Liver (tissue), 9 donors: ENCODE measurements around the gene DNAJB6. TPM values are rescaled to one million over a fixed set of nuclear protein-coding genes. Genes with fewer than 3 reads are reported as not detected.

ENCODE experiments used
- DNase-seq: peaks from one replicate; pipeline ENCODE4 v3.0.0-alpha.2; 2017; ENCODE audit warnings: low spot score
- H3K27ac ChIP-seq, 2 donors: one replicate each; pipeline ENCODE4 v1.7.0; 2013; ENCODE audit warnings: inconsistent platforms in 2 of 2, low read length in 2 of 2, control low read depth in 1 of 2, low read depth in 1 of 2, mild to moderate bottlenecking in 1 of 2
- H3K27me3 ChIP-seq, 4 donors: one replicate each; pipeline versions ENCODE4 v1.6.1 to v1.7.0; 2013; ENCODE audit warnings: low read length in 3 of 4, inconsistent platforms in 1 of 4, mild to moderate bottlenecking in 1 of 4, moderate library complexity in 1 of 4; ENCODE audit not compliant: control insufficient read depth in 4 of 4, insufficient read depth in 4 of 4
- H3K36me3 ChIP-seq, 4 donors: one replicate each; pipeline versions ENCODE4 v1.6.1 to v1.7.0; 2013; ENCODE audit warnings: low read length in 3 of 4, mild to moderate bottlenecking in 3 of 4, low read depth in 1 of 4, moderate library complexity in 1 of 4; ENCODE audit not compliant: control insufficient read depth in 4 of 4, insufficient read depth in 3 of 4
- H3K4me1 ChIP-seq, 4 donors: one replicate each; pipeline versions ENCODE4 v1.6.1 to v1.7.0; 2013; ENCODE audit warnings: low read length in 3 of 4, mild to moderate bottlenecking in 3 of 4, moderate library complexity in 1 of 4; ENCODE audit not compliant: control insufficient read depth in 4 of 4, insufficient read depth in 4 of 4
- H3K4me3 ChIP-seq, 3 donors: one replicate each; pipeline versions ENCODE4 v1.6.1 to v1.7.0; 2013; ENCODE audit warnings: low read length in 3 of 3, control low read depth in 1 of 3, low read depth in 1 of 3, mild to moderate bottlenecking in 1 of 3
- H3K9ac ChIP-seq, 2 donors: one replicate each; pipeline ENCODE4 v1.7.0; 2013; ENCODE audit warnings: low read length in 2 of 2, mild to moderate bottlenecking in 2 of 2, moderate library complexity in 2 of 2, control low read depth in 1 of 2, low read depth in 1 of 2
- H3K9me3 ChIP-seq, 4 donors: one replicate each; pipeline versions ENCODE4 v1.6.1 to v1.7.0; 2013; ENCODE audit warnings: low read length in 3 of 4; ENCODE audit not compliant: control insufficient read depth in 4 of 4
- CTCF ChIP-seq: fragments of 150-350 bp; IDR thresholded peaks from 2 replicates; pipeline ENCODE4 v1.5.1; 2017; ENCODE audit warnings: improper control_type of control experiment, low read depth, low read length; ENCODE audit not compliant: missing input control
- EGR1 ChIP-seq, 2 donors: IDR thresholded peaks; 2 replicates each; pipeline ENCODE4 v1.6.1; 2016 to 2018; ENCODE audit warnings: antibody characterized with exemption in 2 of 2, low read depth in 2 of 2
- FOXA1 ChIP-seq: IDR thresholded peaks from 2 replicates; pipeline ENCODE4 v1.6.1; 2016; ENCODE audit warnings: antibody characterized with exemption
- FOXA2 ChIP-seq: IDR thresholded peaks from 2 replicates; pipeline ENCODE4 v1.6.1; 2016; ENCODE audit warnings: antibody characterized with exemption
- GABPA ChIP-seq, 2 donors: IDR thresholded peaks in 1 of 2; conservative IDR thresholded peaks in 1 of 2; 2 replicates each; pipeline ENCODE4 v1.6.1; 2016; ENCODE audit warnings: antibody characterized with exemption in 2 of 2, mild to moderate bottlenecking in 1 of 2, moderate library complexity in 1 of 2
- HNF4A ChIP-seq, 2 donors: conservative IDR thresholded peaks; 2 replicates each; pipeline ENCODE4 v1.6.1; 2016; ENCODE audit warnings: antibody characterized with exemption in 2 of 2, mild to moderate bottlenecking in 2 of 2
- HNF4G ChIP-seq: IDR thresholded peaks from 2 replicates; pipeline ENCODE4 v1.6.1; 2016; ENCODE audit warnings: antibody characterized with exemption
- JUND ChIP-seq, 2 donors: IDR thresholded peaks; 2 replicates each; pipeline ENCODE4 v1.6.1; 2016; ENCODE audit warnings: antibody characterized with exemption in 2 of 2
- MAX ChIP-seq: IDR thresholded peaks from 2 replicates; pipeline ENCODE4 v1.6.1; 2016; ENCODE audit warnings: antibody characterized with exemption
- NR2F2 ChIP-seq: IDR thresholded peaks from 2 replicates; pipeline ENCODE4 v1.6.1; 2016; ENCODE audit warnings: antibody characterized with exemption
- RAD21 ChIP-seq, 2 donors: IDR thresholded peaks; 2 replicates each; pipeline ENCODE4 v1.6.1; 2016; ENCODE audit warnings: antibody characterized with exemption in 2 of 2, mild to moderate bottlenecking in 2 of 2
- RXRA ChIP-seq, 2 donors: IDR thresholded peaks; 2 replicates each; pipeline ENCODE4 v1.6.1; 2017 to 2018; ENCODE audit warnings: antibody characterized with exemption in 2 of 2, mild to moderate bottlenecking in 1 of 2
- SP1 ChIP-seq: IDR thresholded peaks from 2 replicates; pipeline ENCODE4 v1.6.1; 2018; ENCODE audit warnings: antibody characterized with exemption, mild to moderate bottlenecking
- TAF1 ChIP-seq: conservative IDR thresholded peaks from 2 replicates; pipeline ENCODE4 v1.6.1; 2016; ENCODE audit warnings: antibody characterized with exemption, mild to moderate bottlenecking
- YY1 ChIP-seq: IDR thresholded peaks from 2 replicates; pipeline ENCODE4 v1.6.1; 2016; ENCODE audit warnings: antibody characterized with exemption, mild to moderate bottlenecking
- WGBS: extraction: QIAGEN DNeasy Blood & Tissue Kit; methylation state at CpG from one replicate; pipeline ENCODE4 v1.1.7; 2013; 5-methylcytosine and 5-hydroxymethylcytosine counted together
- polyA plus RNA-seq, 2 donors: library from polyadenylated mRNA; stranded (reverse) in 1 of 2; unstranded in 1 of 2; fragments of 200-250 nt in 1 of 2; fragments of >200 nt in 1 of 2; fragmentation: Nextera tagmentation in 1 of 2; extraction: Ambion mirVana in 1 of 2; gene quantifications; one replicate each; pipeline versions ENCODE4 v1.2.1 to v1.2.3, GENCODE V29; 2013 to 2015
- total RNA-seq, 2 donors: library from RNA; depleted of rRNA; stranded (reverse); fragments of >200 nt; gene quantifications; one replicate each; pipeline ENCODE4 v1.2.3, GENCODE V29; 2014
- TF ChIP-seq, protein P1 (sequence below): IDR thresholded peaks from 2 replicates; pipeline ENCODE4 v1.6.1; 2016; ENCODE audit warnings: antibody characterized with exemption
- TF ChIP-seq, protein P2 (sequence below): IDR thresholded peaks from 2 replicates; pipeline ENCODE4 v1.6.1; 2016; ENCODE audit warnings: antibody characterized with exemption
- TF ChIP-seq, protein P3 (sequence below): IDR thresholded peaks from 2 replicates; pipeline ENCODE4 v1.6.1; 2016; ENCODE audit warnings: antibody characterized with exemption, mild to moderate bottlenecking
- donor health status: healthy.
- donor health status: healthy.
- donor health status: healthy.
- donor health status: healthy.
- donor health status: healthy.

The DNAJB6 gene
- total and polyA plus RNA-seq, 4 donors, result 26.5 to 46.6 (median 42.4) TPM

- H3K36me3 ChIP-seq, result peaks cover 0 to 12% (median 4%) of the 10 kb centered on the region in 4 donors
- H3K27ac ChIP-seq, result no peak overlapping the region
- TF ChIP-seq, protein P1, sequence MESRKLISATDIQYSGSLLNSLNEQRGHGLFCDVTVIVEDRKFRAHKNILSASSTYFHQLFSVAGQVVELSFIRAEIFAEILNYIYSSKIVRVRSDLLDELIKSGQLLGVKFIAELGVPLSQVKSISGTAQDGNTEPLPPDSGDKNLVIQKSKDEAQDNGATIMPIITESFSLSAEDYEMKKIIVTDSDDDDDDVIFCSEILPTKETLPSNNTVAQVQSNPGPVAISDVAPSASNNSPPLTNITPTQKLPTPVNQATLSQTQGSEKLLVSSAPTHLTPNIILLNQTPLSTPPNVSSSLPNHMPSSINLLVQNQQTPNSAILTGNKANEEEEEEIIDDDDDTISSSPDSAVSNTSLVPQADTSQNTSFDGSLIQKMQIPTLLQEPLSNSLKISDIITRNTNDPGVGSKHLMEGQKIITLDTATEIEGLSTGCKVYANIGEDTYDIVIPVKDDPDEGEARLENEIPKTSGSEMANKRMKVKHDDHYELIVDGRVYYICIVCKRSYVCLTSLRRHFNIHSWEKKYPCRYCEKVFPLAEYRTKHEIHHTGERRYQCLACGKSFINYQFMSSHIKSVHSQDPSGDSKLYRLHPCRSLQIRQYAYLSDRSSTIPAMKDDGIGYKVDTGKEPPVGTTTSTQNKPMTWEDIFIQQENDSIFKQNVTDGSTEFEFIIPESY, result no peak
- no peak for TF ChIP-seq HNF4A (conservative IDR thresholded peaks at IDR 0.05)
- TF ChIP-seq MAX, result no peak
- TF ChIP-seq NR2F2, result no peak
- no peak for TF ChIP-seq RAD21 (IDR thresholded peaks at IDR 0.05)
- TF ChIP-seq YY1, result no peak
- no peak for TF ChIP-seq CTCF
- TF ChIP-seq RXRA (IDR thresholded peaks at IDR 0.05), result no peak
- no peak for TF ChIP-seq JUND (IDR thresholded peaks at IDR 0.05)
- TF ChIP-seq FOXA2, result no peak
- no peak for TF ChIP-seq HNF4G
- TF ChIP-seq EGR1 (IDR thresholded peaks at IDR 0.05; ENCODE audit: low read depth in 2 of 2), result no peak
- TF ChIP-seq FOXA1, result no peak
- TF ChIP-seq TAF1, result no peak
- TF ChIP-seq, protein P2, sequence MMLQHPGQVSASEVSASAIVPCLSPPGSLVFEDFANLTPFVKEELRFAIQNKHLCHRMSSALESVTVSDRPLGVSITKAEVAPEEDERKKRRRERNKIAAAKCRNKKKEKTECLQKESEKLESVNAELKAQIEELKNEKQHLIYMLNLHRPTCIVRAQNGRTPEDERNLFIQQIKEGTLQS, result no peak
- TF ChIP-seq, protein P3, sequence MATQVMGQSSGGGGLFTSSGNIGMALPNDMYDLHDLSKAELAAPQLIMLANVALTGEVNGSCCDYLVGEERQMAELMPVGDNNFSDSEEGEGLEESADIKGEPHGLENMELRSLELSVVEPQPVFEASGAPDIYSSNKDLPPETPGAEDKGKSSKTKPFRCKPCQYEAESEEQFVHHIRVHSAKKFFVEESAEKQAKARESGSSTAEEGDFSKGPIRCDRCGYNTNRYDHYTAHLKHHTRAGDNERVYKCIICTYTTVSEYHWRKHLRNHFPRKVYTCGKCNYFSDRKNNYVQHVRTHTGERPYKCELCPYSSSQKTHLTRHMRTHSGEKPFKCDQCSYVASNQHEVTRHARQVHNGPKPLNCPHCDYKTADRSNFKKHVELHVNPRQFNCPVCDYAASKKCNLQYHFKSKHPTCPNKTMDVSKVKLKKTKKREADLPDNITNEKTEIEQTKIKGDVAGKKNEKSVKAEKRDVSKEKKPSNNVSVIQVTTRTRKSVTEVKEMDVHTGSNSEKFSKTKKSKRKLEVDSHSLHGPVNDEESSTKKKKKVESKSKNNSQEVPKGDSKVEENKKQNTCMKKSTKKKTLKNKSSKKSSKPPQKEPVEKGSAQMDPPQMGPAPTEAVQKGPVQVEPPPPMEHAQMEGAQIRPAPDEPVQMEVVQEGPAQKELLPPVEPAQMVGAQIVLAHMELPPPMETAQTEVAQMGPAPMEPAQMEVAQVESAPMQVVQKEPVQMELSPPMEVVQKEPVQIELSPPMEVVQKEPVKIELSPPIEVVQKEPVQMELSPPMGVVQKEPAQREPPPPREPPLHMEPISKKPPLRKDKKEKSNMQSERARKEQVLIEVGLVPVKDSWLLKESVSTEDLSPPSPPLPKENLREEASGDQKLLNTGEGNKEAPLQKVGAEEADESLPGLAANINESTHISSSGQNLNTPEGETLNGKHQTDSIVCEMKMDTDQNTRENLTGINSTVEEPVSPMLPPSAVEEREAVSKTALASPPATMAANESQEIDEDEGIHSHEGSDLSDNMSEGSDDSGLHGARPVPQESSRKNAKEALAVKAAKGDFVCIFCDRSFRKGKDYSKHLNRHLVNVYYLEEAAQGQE, result no peak
- no peak for TF ChIP-seq GABPA (IDR thresholded peaks at IDR 0.05 in 1 of 2, conservative IDR thresholded peaks at IDR 0.05 in 1 of 2)
- no peak for TF ChIP-seq SP1
- no peaks in the 10 kb centered on the region for H3K9me3 ChIP-seq
- H3K9ac ChIP-seq, result no peak overlapping the region
- H3K4me1 ChIP-seq, result no peaks in the 10 kb centered on the region
- WGBS, result 88% methylated on average over 21 of the region's 21 CpGs
- no peak for DNase-seq
- no peak overlapping the region for H3K4me3 ChIP-seq
- H3K27me3 ChIP-seq, result no peaks in the 10 kb centered on the region
These were observed 66.2 kb downstream of the DNAJB6 start for GRCh38 chr7:157402911-157403534.
